ENCODE results near the gene TSPAN14.

TSPAN14 gene

DNA sequence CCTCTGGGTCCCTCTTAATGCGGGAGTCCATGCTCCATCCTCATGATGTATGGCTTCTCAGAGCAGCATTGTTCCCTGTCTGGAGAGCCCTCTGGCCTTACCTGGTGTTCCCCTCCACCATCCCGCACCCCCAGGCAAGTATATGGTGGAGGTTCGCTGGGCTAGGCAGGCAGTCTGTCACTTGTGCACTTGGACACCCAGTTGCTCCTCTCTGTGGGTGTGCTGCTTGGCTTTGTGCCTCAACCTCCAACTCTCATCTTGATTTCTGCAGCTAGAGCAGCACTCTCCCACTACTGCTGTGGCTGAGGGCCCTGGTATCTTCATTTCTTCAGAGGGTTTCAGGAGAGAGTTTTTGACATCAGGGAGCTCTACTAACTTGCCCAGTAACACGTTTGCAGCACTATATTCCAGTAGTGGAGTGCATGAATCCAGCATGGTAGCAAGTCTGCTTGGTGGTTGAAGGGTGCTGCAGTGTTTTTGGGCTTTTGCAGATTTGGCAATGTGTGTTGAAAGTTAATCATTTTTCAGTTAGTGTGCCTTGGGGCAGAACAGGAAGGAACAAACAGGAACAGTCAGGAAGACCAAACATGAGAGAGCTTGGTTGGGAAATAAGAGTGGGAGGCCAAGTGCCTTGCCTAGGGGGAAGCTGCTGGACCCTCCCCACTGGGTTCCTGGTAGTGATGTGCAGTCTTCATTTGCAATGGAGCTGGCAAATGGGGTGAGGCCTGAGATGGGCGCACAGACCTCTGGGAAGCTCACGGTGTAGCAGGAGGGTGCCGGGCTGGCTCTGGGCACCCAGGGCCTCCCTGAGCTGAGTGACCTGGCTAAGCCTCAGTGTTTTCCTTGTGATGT is 37.4 kb downstream of the TSPAN14 start:
- no peak for DNase-seq

DNA sequence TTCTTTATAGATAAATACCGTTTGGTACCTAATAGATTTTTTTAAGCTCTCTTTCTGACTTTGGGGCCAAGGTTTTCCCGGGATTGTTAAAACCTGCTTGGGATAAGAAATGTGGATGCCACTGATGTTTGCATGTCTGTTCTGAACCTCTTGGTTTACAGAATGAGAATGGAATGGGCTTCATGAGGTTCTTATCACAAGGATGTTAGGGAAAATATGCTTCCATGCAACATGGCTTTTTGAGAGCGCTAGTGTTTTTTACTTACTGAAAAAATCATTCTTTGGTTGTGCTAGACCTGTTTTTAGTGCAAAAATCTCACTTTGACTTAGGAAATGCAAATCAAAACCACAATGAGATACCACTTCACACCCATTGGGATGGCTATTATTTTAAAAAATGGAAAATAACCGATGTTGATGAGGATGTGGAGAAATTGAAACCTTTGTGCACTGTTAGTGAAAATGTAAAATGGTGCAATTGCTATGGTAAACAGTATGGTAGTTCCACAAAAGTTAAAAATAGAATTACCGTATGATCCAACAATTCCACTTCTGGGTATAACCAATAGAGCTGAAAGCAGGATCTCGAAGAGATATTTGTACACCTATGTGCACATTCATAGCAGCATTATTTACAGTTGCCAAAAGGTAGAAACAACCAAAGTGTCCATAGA is 38.9 kb downstream of the TSPAN14 start:
- DNase-seq = no peak

DNA sequence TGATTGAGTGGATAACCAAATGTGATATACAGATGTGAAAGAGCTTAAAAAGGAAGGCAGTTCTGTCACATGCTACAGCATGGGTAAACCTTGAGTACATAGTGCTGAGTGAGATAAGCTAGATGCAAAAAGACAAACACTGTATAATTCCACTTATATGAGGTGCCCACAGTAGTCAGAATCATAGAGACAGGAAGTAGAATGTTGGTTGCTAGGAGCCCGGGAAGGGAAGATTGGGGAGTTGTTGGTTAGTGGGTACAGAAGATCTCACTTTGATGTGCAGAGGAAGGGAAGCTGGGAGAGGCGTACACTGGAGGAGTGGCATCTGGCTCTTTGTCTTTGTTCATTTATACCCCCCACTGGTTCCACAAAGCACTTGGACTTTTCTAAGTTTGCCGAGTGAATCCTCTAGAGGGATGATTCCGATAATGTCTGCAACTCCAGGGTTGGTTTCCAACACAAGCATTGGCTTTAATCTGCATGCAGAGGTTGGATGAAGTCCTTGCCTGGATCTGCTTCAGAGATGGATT is 39.5 kb downstream of the TSPAN14 start:
- DNase-seq = no peak

DNA sequence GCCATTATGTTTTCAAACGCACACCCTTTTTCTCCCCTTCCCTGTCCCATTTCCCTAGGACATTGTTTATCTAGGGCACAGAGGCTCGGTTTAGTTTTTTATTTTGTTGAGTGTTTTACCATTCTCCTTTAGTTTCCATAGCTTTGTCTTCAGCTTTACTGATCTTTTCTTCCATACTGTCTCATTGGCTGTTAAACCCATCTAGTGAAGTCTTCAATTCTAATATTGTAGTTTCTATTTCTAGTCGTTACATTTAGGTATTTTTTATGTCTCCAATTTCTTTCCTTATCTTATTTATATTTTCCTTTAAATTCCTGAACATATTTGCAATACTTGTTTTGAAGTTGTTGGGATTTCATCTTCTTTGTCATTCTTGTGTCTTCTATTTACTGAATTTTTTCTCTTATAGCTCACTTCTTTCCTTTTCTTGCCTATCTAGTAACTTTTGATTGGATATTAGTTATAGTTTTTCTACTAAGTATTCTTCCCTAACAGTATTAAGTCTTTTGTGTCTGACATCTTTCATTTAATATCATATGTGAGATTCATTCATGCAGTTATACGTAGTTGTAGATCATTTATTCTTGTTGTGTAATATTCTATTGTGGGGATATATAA is 42.6 kb downstream of the TSPAN14 start:
- DNase-seq = no peak

DNA sequence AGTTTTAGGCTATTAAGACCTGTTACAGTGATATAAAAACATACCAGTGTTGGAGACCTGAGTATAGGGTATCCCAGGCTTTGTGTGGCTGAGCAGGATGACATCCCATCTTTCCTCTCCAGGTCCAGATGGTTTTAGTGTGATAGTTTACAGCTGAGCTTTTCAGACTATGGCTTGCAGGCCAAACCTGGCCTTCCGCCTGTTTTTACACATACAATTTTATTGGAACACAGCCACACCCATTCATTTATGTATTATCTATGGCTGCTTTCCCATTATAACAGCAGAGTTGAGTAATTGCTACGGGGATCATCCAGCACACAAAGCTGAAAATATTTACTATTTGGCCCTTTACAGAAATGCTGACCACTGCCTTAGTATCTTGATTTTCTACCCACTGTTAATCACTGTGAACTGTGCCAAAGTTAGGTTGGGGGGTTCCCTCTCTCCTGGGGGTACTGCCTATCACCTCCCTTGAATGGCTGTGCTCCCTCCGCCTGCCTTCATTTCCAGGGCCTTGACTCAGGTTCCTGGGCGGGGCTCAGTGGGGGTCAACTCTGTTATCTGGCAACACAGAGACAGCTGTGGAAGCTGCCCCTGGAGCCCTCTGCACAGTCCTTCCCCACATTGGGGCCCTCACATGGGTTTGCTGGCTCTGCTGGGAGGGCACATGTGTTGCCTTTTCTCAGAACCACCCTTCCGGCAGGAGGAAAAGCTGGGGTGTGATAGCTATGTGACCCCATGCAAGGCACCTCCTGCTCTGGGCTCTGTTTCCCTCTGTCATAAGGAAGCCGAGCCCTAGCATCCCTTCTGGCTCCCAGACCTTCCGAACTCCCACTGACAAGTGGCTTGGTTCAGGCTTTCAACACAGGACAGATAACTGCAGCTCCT is 43.3 kb downstream of the TSPAN14 start:
- no peak for DNase-seq

DNA sequence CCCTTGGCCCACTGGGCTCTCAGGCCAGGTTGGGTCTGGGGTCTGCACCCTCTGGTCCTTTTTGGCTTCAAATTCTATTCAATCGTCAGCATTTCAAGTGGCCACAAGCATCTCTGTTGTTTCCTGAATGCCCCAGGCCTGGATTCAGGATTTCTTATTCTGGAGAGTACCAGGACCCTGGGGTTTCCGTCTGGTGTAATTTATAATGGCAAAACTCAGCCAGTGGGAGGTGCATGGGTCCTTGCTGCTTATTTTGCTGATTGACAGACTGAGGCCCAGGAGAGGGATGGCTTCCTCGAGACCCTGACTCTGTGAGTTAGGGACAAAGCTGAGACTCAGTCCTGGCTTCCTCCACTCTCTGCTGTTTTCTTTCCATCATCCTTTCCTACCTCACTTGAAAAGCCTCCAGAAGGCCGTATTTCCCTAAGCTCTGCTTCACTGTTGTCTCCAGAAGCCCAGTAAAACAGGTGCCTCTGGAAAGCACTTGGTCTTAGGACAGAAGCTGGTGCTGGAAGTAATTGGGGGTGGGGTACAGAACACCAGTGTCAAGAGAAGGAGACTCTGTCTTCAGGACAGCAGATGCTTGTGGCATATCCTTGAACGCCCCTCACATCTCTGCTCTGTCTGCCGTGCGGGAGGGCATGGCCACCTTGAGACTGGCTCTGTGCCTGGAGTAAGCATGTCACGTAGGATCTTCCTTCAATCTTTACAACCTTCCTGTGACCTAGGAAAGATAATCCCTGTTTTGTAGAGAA is 44.1 kb downstream of the TSPAN14 start:
- DNase-seq = no peak

DNA sequence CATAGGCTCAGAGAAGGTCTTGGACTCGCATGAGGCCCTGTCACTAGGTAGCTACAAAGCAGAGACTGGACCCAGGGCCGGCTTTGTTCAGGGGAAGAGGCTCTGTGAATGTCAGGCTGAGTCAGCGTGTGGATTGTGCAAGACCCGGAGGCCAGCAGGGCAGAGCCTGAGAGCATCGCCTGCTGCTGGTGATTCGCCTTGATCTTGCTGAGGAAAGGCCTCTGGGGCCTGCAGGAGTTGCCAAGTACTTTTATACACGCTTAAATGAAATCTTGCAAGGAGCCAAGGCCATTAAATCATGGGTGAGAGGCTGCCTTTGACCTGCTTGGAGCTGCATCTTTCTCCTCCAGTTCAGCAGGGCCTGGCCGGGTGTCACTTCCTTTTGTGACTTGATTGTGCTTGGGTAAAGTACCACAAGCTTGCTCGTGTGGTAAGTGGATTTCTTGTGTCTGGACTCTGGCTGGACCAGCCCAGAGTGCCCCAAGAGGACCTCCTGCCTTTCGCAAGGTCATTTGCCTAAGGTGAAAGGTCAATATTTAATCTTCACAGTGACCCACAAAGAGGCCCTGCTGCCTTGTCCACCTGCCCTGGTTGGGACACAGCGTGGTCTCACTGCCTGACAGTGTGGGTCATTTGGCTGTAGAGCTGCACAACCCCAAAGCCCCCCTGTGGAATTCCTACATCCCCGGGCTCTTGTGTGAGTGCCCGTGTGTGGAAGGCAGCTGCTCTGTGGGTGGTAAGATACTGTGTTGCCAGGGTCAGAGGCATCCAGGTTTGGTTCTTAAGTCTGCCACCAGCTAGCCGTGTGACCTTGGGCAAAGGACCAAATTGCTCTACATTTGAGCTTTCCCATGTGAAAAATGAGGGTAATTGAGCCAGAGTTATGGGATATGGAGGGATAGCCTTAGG is 45.0 kb downstream of the TSPAN14 start:
- DNase-seq = no peak

DNA sequence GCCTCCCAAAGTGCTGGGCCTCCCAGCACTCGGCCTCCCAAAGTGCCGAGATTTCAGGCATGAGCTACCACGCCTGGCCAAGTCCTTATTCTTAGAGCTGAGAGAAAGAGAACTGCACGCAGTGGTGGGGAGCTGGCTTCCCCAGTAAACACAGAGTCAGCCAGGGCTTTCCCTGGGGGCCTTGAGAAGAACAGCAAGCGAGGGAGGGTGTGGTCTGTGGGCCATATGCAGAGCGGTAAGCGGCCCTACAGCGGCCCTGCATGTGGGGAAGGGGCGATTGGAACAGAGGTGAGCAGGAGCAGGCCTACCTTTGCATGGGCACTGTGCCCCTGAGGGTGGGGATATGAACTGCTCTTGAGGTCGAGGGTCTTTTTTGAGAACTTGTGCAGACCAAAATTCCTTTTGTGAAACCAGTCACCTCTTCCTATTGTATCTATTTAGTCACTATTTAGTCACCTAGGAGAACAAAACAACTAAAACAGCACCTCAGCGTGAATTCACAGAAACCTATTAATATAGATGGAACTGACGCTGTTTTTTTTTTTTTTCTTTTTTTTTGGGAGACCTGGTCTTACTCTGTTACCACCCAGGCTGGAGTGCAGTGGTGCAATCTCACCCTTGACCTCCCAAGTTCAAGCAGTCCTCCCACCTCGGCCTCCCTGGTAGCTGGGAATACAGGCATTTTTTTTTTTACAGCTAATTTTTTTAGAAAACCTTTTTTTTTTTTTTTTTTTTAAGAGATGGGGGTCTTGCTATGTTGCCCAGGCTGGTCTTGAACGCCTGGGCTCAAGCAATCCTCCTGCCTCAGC is 46.7 kb downstream of the TSPAN14 start:
- no peak for DNase-seq

DNA sequence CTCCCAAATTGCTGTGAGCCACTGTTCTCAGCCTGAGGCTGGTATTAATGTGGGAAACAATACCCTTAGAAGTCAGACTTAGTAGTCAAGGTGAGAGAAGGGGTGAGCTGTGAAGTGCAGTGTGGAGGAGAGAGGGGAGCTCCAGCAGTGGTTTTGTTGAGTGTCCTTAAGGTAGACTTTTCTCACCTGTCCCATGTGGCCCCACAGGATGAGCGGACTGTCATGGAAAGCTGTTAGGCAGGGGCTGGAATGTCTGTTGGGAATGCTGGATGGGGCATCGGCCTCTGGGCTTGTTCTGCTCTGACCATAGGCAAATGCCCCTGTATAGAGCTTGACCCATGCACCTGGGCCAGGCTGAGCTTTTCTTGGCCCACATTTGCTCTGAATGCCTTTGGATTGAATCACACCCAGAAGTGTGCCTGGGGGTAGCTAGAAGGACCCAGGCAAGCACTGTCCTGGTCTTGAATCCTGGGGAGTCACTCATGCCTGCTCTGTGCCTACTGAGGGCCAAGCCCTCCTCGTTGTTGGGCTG is 47.3 kb downstream of the TSPAN14 start:
- no peak for DNase-seq

DNA sequence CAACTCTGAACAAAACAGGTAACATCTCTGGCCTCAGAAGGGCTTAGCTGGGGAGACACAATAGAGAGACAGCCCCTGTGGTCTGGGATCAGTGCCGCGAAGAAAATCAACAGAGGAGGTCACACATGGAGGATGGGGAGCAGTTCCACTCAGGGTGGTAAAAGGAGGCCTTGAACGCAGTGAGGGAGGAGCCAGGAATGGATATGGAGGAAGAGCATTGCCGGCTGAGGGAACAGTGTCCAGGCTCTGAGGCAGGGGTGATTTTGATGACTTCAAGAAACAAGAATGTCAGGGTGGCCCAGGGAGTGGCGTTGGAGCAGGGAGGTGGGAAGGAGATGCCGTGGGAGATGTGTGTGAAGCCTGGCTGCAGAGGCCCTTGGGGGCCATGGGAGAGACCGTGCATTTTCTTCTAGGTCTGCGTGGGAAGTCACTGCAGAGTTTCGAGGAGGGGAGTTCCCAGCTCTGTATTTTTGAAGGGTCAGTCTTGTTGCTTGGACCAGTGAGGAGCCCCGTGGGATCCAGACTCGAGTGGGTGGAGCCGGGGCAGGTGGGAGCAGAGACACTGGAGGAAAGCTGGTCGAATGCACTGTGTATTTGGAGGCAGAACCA is 47.9 kb downstream of the TSPAN14 start:
- DNase-seq = no peak

DNA sequence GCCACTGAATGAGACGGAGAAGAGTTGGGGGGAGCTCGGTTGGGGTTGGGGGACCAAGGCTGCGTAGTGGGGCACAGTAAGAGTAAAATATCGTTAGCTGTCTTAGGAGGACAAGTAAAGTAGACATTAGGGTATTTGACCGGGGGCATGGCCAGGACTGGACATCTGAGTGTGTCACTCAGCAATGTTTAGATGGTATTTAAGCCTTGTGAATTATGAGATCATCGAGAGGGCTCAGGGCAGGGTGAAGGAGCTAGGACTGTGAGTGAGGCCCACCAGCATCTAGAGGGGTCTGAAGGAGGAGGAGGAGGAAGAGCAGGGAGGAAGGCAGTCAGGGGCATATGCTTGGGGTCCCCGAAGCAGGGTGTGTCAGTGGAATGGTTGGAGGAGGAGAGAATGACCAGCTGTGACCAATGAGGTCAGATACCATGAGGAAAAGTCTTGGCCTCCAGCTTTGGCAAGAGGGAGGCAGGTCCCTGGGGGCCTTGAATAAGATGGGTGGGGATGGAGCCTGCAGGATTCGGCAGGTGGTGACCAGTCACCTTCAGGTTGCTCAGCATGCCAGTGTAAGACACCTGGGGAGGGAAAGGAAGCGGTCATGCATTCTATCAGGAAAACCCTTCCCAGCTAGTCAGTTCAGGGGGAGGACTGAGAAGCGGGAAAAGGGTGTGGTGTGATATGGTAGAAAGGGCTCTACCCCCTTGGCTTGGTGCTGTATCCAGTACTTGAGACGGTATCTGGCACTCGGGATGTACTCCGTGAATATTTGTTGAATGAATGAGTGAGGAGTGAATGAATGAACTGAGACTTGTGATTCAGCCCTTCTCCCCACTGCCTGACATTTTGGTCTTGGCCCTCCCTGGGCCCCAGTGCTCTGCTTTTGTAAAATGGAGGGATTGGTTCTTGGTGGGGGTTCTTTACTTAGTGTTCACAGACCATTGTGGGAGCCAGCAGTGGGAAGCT is 48.8 kb downstream of the TSPAN14 start:
- no peak for DNase-seq

DNA sequence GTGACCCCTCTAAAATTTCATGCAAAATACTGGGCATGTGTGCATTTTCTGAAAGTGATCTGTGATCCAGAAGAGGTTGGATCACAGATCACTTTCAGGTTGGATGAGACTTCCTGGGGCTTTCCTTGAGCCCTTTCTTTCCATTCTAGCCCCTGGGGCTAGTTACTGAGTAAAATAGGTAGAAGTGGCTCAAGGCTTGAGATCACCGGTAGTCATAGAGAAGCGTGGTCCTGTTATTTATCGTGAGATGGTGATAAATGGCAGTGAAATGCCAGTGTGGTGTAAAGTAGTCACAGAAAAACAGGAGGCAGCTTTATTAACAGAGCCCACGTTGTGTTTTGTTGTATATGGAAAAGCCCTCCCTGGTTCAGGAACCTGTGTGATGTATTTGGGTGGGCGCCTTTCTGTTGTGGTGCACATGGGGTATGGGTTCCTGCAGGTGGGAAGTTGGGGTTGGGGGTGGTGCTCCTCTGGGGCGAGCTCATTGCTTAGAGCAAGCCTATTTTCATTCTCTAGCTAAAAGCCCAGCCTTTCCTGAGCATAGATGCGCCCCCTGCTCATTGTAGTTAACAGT is 49.6 kb downstream of the TSPAN14 start:
- no peak for DNase-seq

DNA sequence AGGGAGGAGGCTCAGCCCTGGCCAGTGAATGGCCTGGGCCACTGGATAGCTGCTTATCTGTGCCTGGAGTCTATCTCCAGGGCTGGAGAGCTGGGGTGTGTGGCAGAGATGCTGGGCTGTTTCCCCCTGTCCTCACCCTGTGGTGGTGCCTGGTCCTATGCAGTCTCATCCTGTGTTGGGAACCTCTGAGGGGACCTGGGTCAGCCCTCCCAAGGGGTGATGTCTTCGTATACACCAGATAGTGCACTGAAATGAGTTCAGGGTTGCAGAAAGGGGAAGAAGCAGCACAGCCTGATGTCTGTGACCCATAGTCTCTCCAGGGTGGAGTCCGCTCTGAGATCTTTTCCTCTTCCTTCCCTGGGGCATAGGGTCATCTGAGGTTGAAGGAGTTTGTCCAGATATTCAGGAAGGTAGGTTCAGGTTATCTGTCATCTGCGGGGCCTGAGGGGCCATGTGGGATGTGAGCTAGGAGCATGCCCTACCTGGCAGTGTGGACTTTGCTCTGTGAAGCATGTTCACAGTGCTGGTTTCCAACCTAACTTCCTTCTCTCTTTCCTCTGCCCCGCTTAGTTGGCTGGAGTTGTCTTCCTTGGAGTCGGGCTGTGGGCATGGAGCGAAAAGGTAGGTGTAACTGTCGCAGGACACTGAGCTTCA is 50.2 kb downstream of the TSPAN14 start:
- DNase-seq = no peak

DNA sequence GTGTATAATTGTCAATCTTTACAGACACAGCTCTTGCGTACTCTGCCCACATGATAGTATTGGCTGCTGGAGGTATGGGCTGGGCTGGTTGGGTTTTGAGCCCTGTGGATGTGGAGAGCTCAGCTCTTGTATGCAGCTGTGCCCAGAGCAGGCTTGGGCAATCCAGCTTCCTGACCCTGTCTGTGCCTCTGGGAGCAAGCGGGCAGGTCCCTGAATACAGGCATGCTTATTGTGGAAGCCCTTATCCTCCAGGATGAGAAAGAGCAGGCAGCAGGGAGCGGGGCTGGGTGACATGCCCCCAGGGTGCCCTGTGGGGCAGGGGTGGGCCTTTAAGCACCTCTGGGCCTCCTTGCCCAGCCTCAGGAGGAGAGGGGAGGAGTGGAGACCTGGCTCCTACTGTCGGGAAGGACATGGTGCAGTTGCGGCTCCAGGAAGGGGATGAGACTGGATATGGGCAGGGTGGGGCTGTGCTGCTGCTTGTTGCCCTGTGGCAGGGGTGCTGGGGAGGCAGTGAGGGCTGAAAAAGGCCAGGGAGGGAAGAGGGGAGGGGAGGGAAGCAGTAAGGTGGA is 50.9 kb downstream of the TSPAN14 start:
- DNase-seq = no peak

DNA sequence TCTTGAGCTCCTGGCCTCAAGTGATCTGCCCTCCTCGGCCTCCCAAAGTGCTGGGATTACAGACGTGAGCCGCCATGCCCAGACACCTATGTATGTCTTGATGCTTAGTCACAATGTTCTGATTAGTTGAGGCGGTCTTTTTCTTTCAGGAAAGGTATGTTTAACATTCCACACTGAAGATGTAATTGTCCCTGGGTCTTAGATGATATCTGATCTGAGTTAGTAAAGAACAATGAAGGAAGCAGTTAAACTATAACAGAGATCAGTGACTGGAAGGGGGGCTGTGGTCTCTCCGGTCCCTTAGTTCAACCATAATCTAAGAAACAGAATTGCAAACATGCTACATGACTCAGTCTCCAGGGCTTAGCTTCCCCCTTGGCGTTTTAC is 52.1 kb downstream of the TSPAN14 start:
- DNase-seq = no peak

DNA sequence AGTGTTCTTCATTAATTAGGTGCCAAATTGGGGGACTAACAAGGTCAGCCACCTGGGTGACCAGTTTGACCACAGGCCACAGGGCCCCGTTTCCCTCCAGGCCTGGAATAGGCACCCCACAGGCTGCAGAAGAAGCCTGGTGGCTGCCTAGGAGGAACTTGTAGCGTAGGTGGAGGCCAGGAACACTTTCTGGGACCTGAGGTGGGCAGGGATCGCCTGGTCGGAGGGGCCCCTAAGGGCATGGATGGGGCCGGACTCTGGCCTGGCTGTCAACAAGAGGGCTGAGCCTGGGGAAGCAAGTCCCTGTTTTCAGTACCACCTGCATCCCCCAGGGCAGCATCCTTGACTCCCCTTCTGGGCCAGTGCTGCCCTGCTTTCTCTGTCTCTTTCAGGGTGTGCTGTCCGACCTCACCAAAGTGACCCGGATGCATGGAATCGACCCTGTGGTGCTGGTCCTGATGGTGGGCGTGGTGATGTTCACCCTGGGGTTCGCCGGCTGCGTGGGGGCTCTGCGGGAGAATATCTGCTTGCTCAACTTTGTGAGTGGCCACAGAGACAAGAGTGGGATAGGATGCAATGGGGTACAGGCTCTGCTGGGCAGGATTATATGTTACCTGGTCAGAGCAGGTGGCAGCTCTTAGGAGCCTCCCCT is 52.9 kb downstream of the TSPAN14 start:
- no peak for DNase-seq

Data from effector CD8-positive, alpha-beta T cell (primary cell).